Neuronal stem cell (in vitro differentiated cells): ENCODE results near the gene PKP3. TPM values are rescaled to one million over a fixed set of nuclear protein-coding genes. Genes with fewer than 3 reads are reported as not detected.

Experiments used
- DNase-seq: peaks from one replicate; pipeline ENCODE4 v3.0.0-alpha.2; 2013; ENCODE audit warnings: low spot score
- H2AFZ ChIP-seq: one replicate; pipeline ENCODE4 v1.6.1; 2013; ENCODE audit warnings: mild to moderate bottlenecking, low read length, inconsistent platforms
- H2AK5ac ChIP-seq: 2 replicates; pipeline ENCODE4 v1.6.1; 2013; ENCODE audit warnings: low read depth, mild to moderate bottlenecking, inconsistent platforms, low read length, moderate library complexity, mixed read lengths
- H2BK120ac ChIP-seq: 2 replicates; pipeline ENCODE4 v1.6.1; 2013; ENCODE audit warnings: low read depth, mild to moderate bottlenecking, inconsistent platforms, low read length, moderate library complexity, mixed read lengths
- H2BK12ac ChIP-seq: one replicate; pipeline ENCODE4 v1.6.1; 2013; ENCODE audit warnings: low read length, inconsistent platforms
- H2BK15ac ChIP-seq: 2 replicates; pipeline ENCODE4 v1.6.1; 2013; ENCODE audit warnings: mild to moderate bottlenecking, low read length, inconsistent platforms, mixed read lengths
- H2BK5ac ChIP-seq: one replicate; pipeline ENCODE4 v1.6.1; 2013; ENCODE audit warnings: inconsistent platforms, mild to moderate bottlenecking, low read length, moderate library complexity
- H3K14ac ChIP-seq: one replicate; pipeline ENCODE4 v1.6.1; 2013; ENCODE audit warnings: low read length, inconsistent platforms
- H3K18ac ChIP-seq: 2 replicates; pipeline ENCODE4 v1.6.1; 2013; ENCODE audit warnings: low read length, inconsistent platforms
- H3K23ac ChIP-seq: 2 replicates; pipeline ENCODE4 v1.6.1; 2013; ENCODE audit warnings: low read depth, mild to moderate bottlenecking, mixed read lengths, low read length, inconsistent platforms; ENCODE audit not compliant: poor library complexity
- H3K27ac ChIP-seq: replicated peaks from 3 replicates; pipeline ENCODE4 v1.5.1; 2013; ENCODE audit warnings: low read length, inconsistent platforms
- H3K27me3 ChIP-seq, 3 experiments: 2 replicates each; pipeline ENCODE4 v1.6.1; 2013; ENCODE audit warnings: low read length in 3 of 3, mild to moderate bottlenecking in 2 of 3, inconsistent platforms in 1 of 3, low read depth in 1 of 3, mixed read lengths in 1 of 3, moderate library complexity in 1 of 3; ENCODE audit not compliant: control insufficient read depth in 3 of 3, insufficient read depth in 3 of 3
- H3K36me3 ChIP-seq, 2 donors: replicated peaks in 1 of 2; 2 replicates each; pipeline ENCODE4 v1.6.1; 2013; ENCODE audit warnings: low read length in 2 of 2; ENCODE audit not compliant: control insufficient read depth in 2 of 2, insufficient read depth in 2 of 2
- H3K4ac ChIP-seq: 2 replicates; pipeline ENCODE4 v1.6.1; 2013; ENCODE audit warnings: inconsistent platforms, mild to moderate bottlenecking, low read length, moderate library complexity
- H3K4me1 ChIP-seq, 2 donors: 1 replicate in 1 of 2; 2 replicates in 1 of 2; pipeline ENCODE4 v1.6.1; 2013; ENCODE audit warnings: low read length in 2 of 2, low read depth in 1 of 2; ENCODE audit not compliant: control insufficient read depth in 2 of 2, insufficient read depth in 1 of 2
- H3K4me2 ChIP-seq: one replicate; pipeline ENCODE4 v1.6.1; 2013; ENCODE audit warnings: mild to moderate bottlenecking, low read length, inconsistent platforms; ENCODE audit not compliant: insufficient read depth, poor library complexity, severe bottlenecking
- H3K4me3 ChIP-seq, 2 donors: 2 replicates each; pipeline ENCODE4 v1.5.1; 2013; ENCODE audit warnings: low read length in 2 of 2, mild to moderate bottlenecking in 2 of 2, inconsistent platforms in 1 of 2, moderate library complexity in 1 of 2
- H3K79me1 ChIP-seq: one replicate; pipeline ENCODE4 v1.6.1; 2013; ENCODE audit warnings: low read depth, mild to moderate bottlenecking, inconsistent platforms, low read length, moderate library complexity
- H3K9ac ChIP-seq: one replicate; pipeline ENCODE4 v1.6.1; 2013; ENCODE audit warnings: mild to moderate bottlenecking, low read depth, low read length, inconsistent platforms; ENCODE audit not compliant: poor library complexity
- H3K9me3 ChIP-seq, 2 donors: replicated peaks in 1 of 2; 2 replicates each; pipeline versions ENCODE3 to v1.6.1; 2013; ENCODE audit warnings: low read length in 2 of 2, mild to moderate bottlenecking in 2 of 2, inconsistent platforms in 1 of 2, low read depth in 1 of 2, mixed read lengths in 1 of 2, moderate library complexity in 1 of 2; ENCODE audit not compliant: control insufficient read depth in 2 of 2, insufficient read depth in 1 of 2
- H4K8ac ChIP-seq: one replicate; pipeline ENCODE4 v1.6.1; 2013; ENCODE audit warnings: low read depth, mild to moderate bottlenecking, inconsistent platforms, low read length, moderate library complexity
- H4K91ac ChIP-seq: one replicate; pipeline ENCODE4 v1.6.1; 2013; ENCODE audit warnings: low read length, low read depth, mild to moderate bottlenecking, inconsistent platforms; ENCODE audit not compliant: poor library complexity
- WGBS, 2 donors: extraction: QIAGEN DNeasy Blood & Tissue Kit; methylation state at CpG; one replicate each; pipeline ENCODE4 v1.1.7; 2013; ENCODE audit warnings: missing lambda C conversion rate in 2 of 2, mixed read lengths in 1 of 2; ENCODE audit not compliant: insufficient read length in 2 of 2, insufficient replicate concordance in 1 of 2; ENCODE audit errors: extremely low coverage in 2 of 2; 5-methylcytosine and 5-hydroxymethylcytosine counted together
- small RNA-seq: library from polyadenylated mRNA; stranded (forward); fragments of <200 nt; extraction: miRNeasy Mini kit (QIAGEN cat#:217004); gene quantifications from one replicate; pipeline ENCODE3, GENCODE V24; 2013; ENCODE audit not compliant: insufficient read depth

The PKP3 gene

GRCh38 chr11:454043-454442 is 60.0 kb downstream of the PKP3 start:
- no peak overlapping the region for H4K91ac ChIP-seq
- H3K4ac ChIP-seq = no peak overlapping the region
- no peaks in the 10 kb centered on the region for H3K9me3 ChIP-seq
- no peak overlapping the region for H3K27ac ChIP-seq
- H4K8ac ChIP-seq = no peak overlapping the region
- no peak overlapping the region for H3K4me3 ChIP-seq
- no peak overlapping the region for H3K9ac ChIP-seq
- no peak overlapping the region for H2BK15ac ChIP-seq
- WGBS, 2 donors = no CpG with 5 or more reads among the region's 9 CpGs
- H3K23ac ChIP-seq = no peak overlapping the region
- H3K79me1 ChIP-seq = peaks cover 35% of the 10 kb centered on the region
- H2BK120ac ChIP-seq = no peak overlapping the region
- H3K4me1 ChIP-seq = peaks cover 7 to 12% of the 10 kb centered on the region in 2 donors
- H3K14ac ChIP-seq = no peak overlapping the region
- DNase-seq = no peak
- no peak overlapping the region for H2AFZ ChIP-seq
- H3K27me3 ChIP-seq = no peaks in the 10 kb centered on the region
- no peak overlapping the region for H2AK5ac ChIP-seq
- H3K18ac ChIP-seq = no peak overlapping the region
- H3K36me3 ChIP-seq = peaks cover 14 to 54% of the 10 kb centered on the region in 2 donors
- H3K4me2 ChIP-seq = no peak overlapping the region
- no peak overlapping the region for H2BK12ac ChIP-seq
- no peak overlapping the region for H2BK5ac ChIP-seq

Small RNA genes lying within 50 kb of the gene (small RNA-seq; reads per million reads assigned to genes)
- gene RN7SL838P = not detected
